Keratinocyte (primary cell): ENCODE data around the gene DLGAP1. TPM values are rescaled to one million over a fixed set of nuclear protein-coding genes. Genes with fewer than 3 reads are reported as not detected.

ENCODE experiments used
- DNase-seq: peaks from one replicate; pipeline ENCODE4 v3.0.0-alpha.2; 2011; ENCODE audit warnings: low read depth, missing footprints, low spot score
- FAIRE-seq: peaks from 2 replicates; lab custom pipeline; 2011; peaks lifted over from hg19 to GRCh38; lab: Jason Lieb, UNC
- H2AFZ ChIP-seq: 2 replicates; pipeline ENCODE4 v1.6.0; 2012; ENCODE audit warnings: low read length, control low read depth, inconsistent platforms; ENCODE audit not compliant: control insufficient read depth
- H3K27ac ChIP-seq: 2 replicates; pipeline ENCODE4 v1.5.1; 2011; ENCODE audit warnings: low read length; ENCODE audit not compliant: control insufficient read depth, insufficient read depth
- H3K27me3 ChIP-seq: 3 replicates; pipeline ENCODE4 v1.6.0; 2011; ENCODE audit warnings: low read length; ENCODE audit not compliant: control insufficient read depth, insufficient read depth; ENCODE audit errors: extremely low read depth
- H3K36me3 ChIP-seq, 2 experiments: 2 replicates in 1 of 2; 3 replicates in 1 of 2; pipeline ENCODE4 v1.5.1; 2011; ENCODE audit warnings: low read length in 2 of 2, mild to moderate bottlenecking in 1 of 2; ENCODE audit not compliant: control insufficient read depth in 2 of 2, insufficient read depth in 2 of 2; ENCODE audit errors: extremely low read depth in 1 of 2
- H3K4me1 ChIP-seq: 3 replicates; pipeline ENCODE4 v1.5.1; 2011; ENCODE audit warnings: low read length; ENCODE audit not compliant: control insufficient read depth, insufficient read depth; ENCODE audit errors: extremely low read depth
- H3K4me2 ChIP-seq: 3 replicates; pipeline ENCODE4 v1.6.0; 2011; ENCODE audit warnings: low read depth, low read length; ENCODE audit not compliant: control insufficient read depth, insufficient read depth; ENCODE audit errors: extremely low read depth
- H3K4me3 ChIP-seq, 3 experiments: fragments of 200-600 bp in 1 of 3; sonication (generic) in 1 of 3; 2 replicates in 2 of 3; 3 replicates in 1 of 3; pipeline ENCODE4 v1.5.1; 2011 to 2016; ENCODE audit warnings: low read length in 3 of 3, mild to moderate bottlenecking in 3 of 3, control low read depth in 2 of 3, inconsistent platforms in 1 of 3, low read depth in 1 of 3, mixed read lengths in 1 of 3, mixed run types in 1 of 3, moderate library complexity in 1 of 3; ENCODE audit not compliant: control insufficient read depth in 2 of 3, insufficient read depth in 2 of 3; ENCODE audit errors: extremely low read depth in 1 of 3
- H3K79me2 ChIP-seq: 2 replicates; pipeline ENCODE4 v1.6.0; 2012; ENCODE audit warnings: low read length; ENCODE audit not compliant: control insufficient read depth, insufficient read depth
- H3K9ac ChIP-seq: 3 replicates; pipeline ENCODE4 v1.6.0; 2011; ENCODE audit warnings: low read length; ENCODE audit not compliant: control insufficient read depth, insufficient read depth; ENCODE audit errors: extremely low read depth
- H3K9me1 ChIP-seq: 3 replicates; pipeline ENCODE4 v1.6.0; 2011; ENCODE audit warnings: low read length; ENCODE audit not compliant: control insufficient read depth, insufficient read depth; ENCODE audit errors: extremely low read depth
- H3K9me3 ChIP-seq: 2 replicates; pipeline ENCODE4 v1.5.1; 2012; ENCODE audit warnings: low read depth, low read length; ENCODE audit not compliant: control insufficient read depth
- H4K20me1 ChIP-seq: 3 replicates; pipeline ENCODE4 v1.6.0; 2011; ENCODE audit warnings: low read length; ENCODE audit not compliant: control insufficient read depth, insufficient read depth; ENCODE audit errors: extremely low read depth
- CTCF ChIP-seq, 3 experiments: IDR thresholded peaks in 1 of 3; conservative IDR thresholded peaks in 1 of 3; optimal IDR thresholded peaks in 1 of 3; 2 replicates in 2 of 3; 3 replicates in 1 of 3; pipeline versions ENCODE3 to v1.5.1; 2011; ENCODE audit warnings: low read length in 3 of 3, mild to moderate bottlenecking in 3 of 3, moderate library complexity in 2 of 3, control low read depth in 1 of 3, inconsistent platforms in 1 of 3; ENCODE audit not compliant: insufficient read depth in 2 of 3; ENCODE audit errors: extremely low read depth in 1 of 3
- EZH2 ChIP-seq: IDR thresholded peaks from one replicate; pipeline ENCODE4 v1.6.1; 2012; ENCODE audit warnings: inconsistent platforms, mild to moderate bottlenecking, low read length, moderate library complexity
- dilution Hi-C: fragments of 300-500 bp; cut with MboI; formaldehyde crosslinking; loops from one replicate; pipeline ENCODE4 v1.7.0; 2020; ENCODE audit warnings: low sequenced_read_pairs; ENCODE audit not compliant: extremely low pct_ligation_motif_present
- polyA plus RNA-seq, 5 experiments: library from polyadenylated mRNA; depleted of rRNA in 3 of 5; stranded (reverse) in 3 of 5; stranded (forward) in 1 of 5; unstranded in 1 of 5; fragments of >200 nt; gene quantifications; 1 replicate in 1 of 5; 2 replicates in 3 of 5; 3 replicates in 1 of 5; pipeline versions ENCODE4 v1.2.1 to v1.2.3, GENCODE V29; 2011 to 2012; ENCODE audit warnings: missing spikeins in 2 of 5, low read depth in 1 of 5, low replicate concordance in 1 of 5

DLGAP1 gene
- polyA plus RNA-seq, 1 donor (not counting 4 experiments of a cell fraction or from before 2014, with no cell fraction given): not detected

- Histone ChIP-seq H3K9ac (no peak overlapping the region), H3K4me2 (no peak overlapping the region), H3K79me2 (no peaks in the 10 kb centered on the region), H3K9me1 (no peaks in the 10 kb centered on the region), H2AFZ (peak overlapping the region; percentile 43), H3K9me3 (no peaks in the 10 kb centered on the region), H3K36me3 (no peaks in the 10 kb centered on the region), H3K4me3 (no peak overlapping the region), H3K27me3 (no peaks in the 10 kb centered on the region), H4K20me1 (no peaks in the 10 kb centered on the region), H3K4me1 (peaks cover 16% of the 10 kb centered on the region), H3K27ac (peak overlapping the region; percentile 7)
- FAIRE-seq (peak; percentile 63), DNase-seq (no peak)
- TF ChIP-seq CTCF (optimal IDR thresholded peaks at IDR 0.05 in 1 of 3, IDR thresholded peaks at IDR 0.05 in 1 of 3, conservative IDR thresholded peaks at IDR 0.05 in 1 of 3; ENCODE audit: extremely low read depth in 1 of 3, insufficient read depth in 2 of 3, low read length in 3 of 3): no peak
- no peak for TF ChIP-seq EZH2
- dilution Hi-C loops: no loop called here
These were observed 552.4 kb downstream of the DLGAP1 start for GRCh38 chr18:3902676-3903075.

- Histone ChIP-seq H3K79me2 (no peaks in the 10 kb centered on the region), H3K9me3 (no peaks in the 10 kb centered on the region), H2AFZ (no peak overlapping the region), H3K27ac (no peak overlapping the region), H3K36me3 (no peaks in the 10 kb centered on the region), H3K9ac (no peak overlapping the region), H4K20me1 (no peaks in the 10 kb centered on the region), H3K4me2 (no peak overlapping the region), H3K9me1 (no peaks in the 10 kb centered on the region), H3K27me3 (no peaks in the 10 kb centered on the region), H3K4me1 (peaks cover 16% of the 10 kb centered on the region), H3K4me3 (no peak overlapping the region)
- no peak for FAIRE-seq
- dilution Hi-C loops: no loop called here
- no peak for TF ChIP-seq EZH2
- TF ChIP-seq CTCF (optimal IDR thresholded peaks at IDR 0.05 in 1 of 3, IDR thresholded peaks at IDR 0.05 in 1 of 3, conservative IDR thresholded peaks at IDR 0.05 in 1 of 3; ENCODE audit: extremely low read depth in 1 of 3, insufficient read depth in 2 of 3, low read length in 3 of 3): no peak
- no peak for DNase-seq
These were observed 553.3 kb downstream of the DLGAP1 start for GRCh38 chr18:3901811-3902210.
